HG03439 (cell line): Measurements from ENCODE around the gene P2RX3.
"Not testable (repeated sequence)": the region's sequence is repeated elsewhere in the genome, so short reads cannot be mapped to it uniquely, and the experiment has no call there.

Source experiments
- ATAC-seq: cut with Tn5 transposase; IDR thresholded peaks from one replicate; pipeline ENCODE4 v1.9.1; 2021; ENCODE audit warnings: mild to moderate bottlenecking, moderate library complexity; ENCODE audit not compliant: unreplicated experiment

The P2RX3 gene

DNA sequence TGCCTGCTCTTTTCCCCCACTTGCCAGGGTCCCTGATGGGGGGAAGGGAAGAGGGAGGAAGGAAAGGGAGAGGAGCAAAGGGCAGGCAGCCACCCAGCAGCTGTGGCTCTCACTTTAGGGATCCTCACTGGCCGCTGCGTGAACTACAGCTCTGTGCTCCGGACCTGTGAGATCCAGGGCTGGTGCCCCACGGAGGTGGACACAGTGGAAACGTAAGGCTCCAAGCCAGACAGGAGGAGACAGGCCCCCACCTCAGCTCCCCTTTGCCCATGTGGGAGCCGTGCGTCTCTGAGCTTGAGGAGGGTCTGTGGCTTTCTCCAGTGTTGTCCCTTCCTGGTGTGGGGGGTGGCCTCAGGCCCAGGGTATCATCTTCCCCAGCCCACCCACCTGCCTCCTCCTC is 9.9 kb downstream of the P2RX3 start:
- no peak for ATAC-seq

DNA sequence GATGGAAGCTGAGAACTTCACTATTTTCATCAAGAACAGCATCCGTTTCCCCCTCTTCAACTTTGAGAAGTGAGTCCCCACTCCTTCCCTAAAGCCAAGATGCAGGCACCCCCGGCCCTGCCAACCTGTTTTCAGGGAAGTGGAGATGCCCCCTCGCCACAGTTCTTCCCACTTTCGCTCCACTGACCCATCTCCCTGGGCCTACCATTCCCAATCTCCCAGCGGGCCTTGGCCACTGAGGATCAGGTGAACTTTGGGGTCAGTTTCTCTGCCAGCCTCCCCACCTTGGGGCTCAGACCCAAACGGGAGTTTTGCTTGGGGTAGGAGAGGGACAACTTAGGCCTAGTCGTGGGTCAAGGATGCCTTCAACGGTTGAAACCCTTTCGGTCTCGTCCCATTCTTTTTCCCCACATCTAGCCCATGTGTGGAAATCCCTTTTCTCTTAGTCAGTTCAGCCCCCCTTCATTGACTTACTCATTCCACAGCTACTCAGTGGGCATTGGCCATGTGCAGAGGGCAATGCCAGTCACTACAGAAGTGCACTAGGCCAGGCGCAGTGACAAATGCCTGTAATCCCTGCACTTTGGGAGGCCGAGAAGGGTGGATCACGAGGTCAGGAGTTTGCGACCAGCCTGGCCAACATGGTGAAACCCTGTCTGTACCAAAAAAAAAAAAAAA is 10.6 kb downstream of the P2RX3 start:
- ATAC-seq = no peak

DNA sequence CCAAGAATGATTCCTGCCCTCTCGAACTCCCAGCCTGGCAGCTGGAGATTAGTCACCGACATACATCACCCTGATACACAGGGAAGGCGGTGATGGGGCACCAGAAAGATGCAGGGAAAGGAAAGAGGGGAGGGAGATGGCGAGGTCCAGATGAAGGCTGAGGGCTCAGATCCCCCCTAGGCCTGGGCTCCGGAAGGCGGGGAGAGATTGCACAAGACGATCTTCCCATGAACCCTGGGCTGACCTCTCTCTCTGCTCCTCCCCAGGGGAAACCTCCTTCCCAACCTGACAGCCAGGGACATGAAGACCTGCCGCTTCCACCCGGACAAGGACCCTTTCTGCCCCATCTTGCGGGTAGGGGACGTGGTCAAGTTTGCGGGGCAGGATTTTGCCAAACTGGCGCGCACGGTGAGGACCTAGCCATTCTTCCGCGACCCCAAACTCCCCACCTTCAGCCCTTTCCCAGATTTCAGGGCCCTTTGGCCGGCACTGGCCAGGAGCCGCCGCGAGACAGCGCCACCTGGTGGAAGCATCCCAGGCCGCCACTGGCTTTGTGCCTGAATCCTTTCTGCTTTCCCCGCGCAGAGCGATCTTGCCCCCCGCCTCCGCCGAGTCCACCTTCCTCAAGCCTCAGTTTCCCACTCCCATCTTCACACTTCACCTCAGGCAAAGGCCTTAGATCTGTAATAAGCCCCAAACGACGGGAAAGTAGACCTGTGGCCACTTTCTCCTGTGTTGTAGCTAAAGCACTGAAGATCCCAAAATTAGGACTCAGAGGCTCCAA is 11.5 kb downstream of the P2RX3 start:
- no peak for ATAC-seq

DNA sequence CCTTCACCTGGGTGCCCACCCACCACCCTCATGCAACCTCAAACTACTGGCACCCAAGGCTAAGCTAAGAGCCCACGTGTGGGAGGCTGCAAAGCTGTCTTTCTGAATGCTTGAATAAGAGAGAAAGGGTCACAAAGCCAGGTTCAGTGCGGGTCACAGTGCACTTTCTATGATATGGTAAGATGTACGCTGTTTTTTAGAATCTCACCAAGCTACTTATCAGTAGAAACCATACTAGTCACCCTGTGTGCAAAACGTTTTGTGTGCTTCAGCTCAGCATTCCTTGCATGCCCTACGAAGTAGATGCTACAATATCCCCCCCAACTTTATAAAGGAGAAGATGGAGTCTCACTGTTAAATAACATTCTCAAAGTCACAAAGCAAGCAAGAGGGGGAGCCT is 14.9 kb downstream of the P2RX3 start:
- ATAC-seq = no peak

DNA sequence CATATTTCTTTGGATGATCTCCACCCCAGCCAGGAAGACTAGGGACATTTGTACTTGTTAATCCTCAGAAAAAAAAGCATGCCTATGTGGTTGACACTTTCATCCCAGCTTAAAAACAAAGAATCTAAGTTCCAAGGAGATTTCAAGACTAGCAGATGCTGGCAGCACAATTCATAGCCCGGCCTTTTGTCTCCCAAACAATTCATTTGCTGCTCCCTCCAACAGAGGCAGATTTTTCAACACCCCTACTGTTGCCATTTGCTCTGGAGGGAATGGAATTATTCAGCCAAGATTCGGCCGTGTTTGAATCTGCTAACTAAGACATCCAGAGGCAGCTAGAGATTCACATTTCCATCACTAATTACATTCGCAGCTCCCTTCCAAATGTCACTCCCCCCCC is 15.3 kb downstream of the P2RX3 start:
- ATAC-seq = no peak

DNA sequence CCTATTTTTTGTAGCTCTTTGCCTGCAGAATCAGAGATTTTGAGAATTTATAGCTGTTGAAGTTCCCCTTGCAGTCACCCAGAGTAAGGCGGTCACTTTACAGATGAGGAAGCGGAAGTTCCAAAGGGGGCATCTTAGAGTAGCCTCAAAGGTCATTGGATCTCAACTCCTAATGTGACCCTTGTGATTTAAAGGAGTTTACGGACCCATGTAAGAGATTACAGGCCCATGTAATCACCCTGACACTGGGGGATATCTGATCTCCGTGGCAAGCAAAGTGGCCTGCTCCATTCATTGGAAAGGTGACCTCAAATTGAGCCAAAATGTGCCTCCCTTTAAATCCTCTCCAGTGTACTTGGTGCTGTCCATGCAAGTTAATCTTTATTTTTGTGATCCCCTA is 15.7 kb downstream of the P2RX3 start:
- ATAC-seq = no peak

DNA sequence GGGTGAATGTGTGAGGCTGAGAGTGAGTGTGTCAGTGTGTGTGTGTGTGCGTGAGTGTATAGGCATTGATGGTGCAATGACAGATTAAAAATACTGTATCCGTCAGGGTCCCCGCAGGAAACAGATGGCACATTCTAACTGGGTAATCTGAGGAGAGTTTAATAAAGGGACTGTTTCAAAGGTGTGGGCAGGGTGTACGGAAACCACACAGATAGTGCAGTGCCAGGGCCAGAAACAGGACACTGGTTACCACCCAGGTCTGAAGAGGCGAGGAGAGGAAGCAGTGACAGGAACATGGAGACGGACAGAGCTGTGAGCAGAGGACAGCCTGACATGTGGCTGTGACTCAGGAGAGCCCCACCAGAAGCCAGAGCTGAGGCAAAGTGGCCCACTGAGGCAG is 16.5 kb downstream of the P2RX3 start:
- ATAC-seq = no peak

DNA sequence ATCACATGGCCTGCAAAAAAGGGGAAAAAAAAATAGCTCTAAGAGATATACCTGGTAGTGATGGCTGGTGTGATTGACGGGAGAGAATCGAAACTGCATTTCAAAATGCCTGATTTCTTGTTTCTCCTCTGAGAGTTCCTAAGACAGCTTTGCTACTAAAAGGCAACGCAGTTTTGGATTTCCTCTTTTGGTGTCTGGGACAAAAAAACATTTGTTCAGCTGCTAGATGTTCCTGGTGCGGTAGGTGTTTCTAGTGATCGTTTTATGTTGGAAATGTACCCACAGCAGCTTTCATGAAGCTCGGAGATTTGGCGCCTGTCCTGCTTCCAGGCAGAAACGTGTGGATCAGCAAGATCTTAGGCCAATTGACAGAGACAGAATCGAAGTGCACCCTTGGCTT is 18.1 kb downstream of the P2RX3 start:
- ATAC-seq = no peak

DNA sequence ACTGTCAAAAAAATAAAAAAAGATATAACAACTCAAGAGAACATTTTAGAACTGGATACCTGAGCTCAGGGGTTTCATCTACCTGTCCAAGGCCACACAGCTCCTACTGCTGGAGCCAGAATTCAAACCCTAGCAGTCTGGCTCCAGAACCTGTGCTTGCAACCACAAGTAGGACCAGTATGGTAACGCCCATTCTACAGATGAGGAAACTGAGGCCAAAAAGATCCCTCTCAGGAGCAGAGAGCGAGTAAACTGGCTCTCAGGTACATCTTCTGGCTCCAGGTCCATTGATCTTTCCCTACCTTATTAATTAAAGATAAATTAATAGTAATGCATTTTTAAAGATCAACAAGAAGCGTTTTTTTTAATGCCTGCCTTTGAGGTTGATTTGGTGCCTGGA is 19.2 kb downstream of the P2RX3 start:
- ATAC-seq = no peak

DNA sequence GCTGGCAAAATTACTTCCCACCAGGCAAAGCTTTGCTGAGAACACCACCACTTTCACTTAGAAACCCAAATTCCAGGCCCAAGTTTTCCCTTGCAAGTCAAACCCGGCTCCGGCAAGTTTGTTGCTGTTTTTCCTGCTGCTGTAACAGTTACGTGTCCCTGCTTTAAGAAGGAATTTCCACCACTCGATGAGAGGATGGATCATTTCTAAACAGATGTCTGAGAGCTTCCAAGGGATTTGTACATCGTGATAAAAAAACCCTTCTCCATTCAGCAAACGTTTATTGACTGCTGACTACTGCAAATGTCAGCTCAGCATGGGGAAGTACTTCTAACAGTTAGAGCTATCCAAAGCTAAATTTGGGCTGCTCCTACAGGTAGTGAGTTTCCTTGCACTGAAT is 19.7 kb downstream of the P2RX3 start:
- no peak for ATAC-seq

DNA sequence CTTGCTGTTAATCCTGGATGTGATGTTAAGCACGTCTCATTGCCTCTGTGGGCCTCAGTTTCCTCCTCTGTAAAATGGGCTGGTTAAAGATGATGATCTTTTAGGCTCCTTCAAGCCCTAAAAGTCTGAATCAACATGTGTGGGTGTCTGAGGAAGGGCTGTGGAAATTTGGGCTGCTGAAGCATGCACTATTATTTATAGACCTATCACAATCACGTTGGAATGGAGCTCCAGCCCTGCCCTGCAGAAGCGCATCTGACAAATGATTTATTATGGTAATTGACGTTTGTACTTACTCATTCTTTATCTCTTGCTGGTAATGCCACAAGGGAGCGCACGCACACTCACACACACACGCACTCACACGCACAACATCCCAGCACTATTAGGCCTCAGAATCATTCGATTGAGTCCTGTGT is 20.4 kb downstream of the P2RX3 start:
- ATAC-seq = no peak

DNA sequence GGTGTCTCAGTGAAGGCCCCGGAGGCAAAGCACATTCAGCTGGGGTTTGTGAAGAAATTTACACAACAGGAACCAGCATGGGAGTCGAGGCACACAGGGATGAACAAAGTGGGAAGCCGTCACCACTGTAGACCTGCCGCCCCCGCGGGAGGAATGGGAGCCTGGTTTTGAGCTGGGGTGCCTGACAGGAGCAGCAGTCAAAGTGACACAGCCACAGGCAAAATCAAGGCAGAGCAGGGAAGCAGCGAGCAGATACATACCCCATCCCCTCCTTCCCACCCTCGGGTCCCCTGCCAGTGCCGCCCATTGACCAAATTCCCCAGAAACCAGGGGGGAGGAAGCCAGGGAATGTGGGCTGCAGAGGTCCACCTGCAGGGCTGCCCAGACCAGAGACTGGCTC is 20.8 kb downstream of the P2RX3 start:
- ATAC-seq = no peak

DNA sequence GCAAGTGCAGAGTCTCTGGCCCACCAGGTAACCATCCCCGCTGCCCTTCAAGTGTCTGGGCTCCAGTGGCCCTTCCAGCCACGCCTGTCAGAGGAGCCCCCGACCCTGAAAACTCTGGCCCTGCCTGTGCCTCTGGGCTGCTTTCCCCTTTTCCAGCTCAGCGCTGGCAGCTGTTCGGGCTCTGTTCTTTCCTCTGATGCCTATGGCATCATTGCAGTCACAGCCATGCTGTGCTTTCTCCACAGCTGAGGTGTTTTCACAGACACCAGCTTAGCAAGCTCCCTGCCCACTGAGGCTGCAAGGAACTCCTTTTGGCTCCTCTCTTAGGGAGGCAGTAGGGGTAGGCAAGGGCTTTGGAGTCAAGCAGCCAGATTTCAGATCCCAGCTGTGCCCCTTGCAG is 21.2 kb downstream of the P2RX3 start:
- ATAC-seq = no peak

DNA sequence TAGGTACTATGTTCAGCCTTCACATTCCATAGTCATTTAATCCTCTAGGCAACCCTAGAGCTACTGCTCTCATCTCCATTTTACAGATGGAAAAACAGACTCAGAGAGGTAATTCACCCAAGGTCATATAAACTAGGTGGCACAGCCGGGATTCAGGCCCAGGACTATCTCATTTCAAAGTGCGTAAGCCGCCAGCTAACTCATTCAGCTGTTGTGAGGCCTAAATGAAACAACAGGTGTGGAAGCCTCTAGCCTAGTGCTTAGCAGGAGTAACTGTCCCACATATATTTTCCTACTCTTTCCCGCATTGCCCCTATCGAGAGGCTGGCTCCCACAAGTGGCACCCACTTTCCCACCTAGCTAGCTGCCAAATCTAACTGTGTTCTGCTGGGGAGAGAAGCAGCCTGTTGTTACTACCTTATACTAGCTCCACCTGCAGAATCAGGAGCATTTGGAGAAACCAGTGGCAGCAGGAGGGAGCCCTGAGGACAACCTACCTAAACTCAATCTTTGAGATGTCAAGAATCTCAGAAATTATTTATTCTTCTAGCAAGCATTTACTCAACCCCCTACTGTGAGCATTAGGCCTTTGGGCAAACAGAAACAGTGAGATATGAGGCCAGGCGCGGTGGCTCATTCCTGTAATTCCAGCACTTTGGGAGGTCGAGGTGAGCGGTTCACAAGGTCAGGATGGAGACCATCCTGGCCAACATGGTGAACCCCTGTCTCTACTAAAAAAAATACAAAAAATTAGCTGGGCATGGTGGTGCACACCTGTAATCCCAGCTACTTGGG is 21.9 kb downstream of the P2RX3 start:
- no peak for ATAC-seq

DNA sequence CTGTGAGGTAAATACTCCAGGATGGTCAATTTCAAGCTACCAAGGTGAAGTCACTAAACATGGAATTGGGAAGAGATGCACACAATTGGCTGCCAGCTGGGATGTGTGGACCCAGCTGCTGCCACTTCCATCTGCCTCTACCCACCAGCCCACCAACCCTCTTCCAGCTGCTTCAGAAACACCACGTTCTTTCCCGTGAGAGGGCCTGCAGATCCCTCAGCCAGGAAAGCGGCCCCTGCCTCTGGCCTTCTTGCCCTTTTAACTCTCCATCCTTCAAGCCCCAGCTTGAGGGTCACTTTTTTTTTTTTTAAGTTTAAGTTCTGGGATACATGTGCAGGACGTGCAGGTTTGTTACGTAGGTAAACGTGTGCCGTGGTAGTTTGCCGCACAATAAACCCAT is 22.8 kb downstream of the P2RX3 start:
- no peak for ATAC-seq

DNA sequence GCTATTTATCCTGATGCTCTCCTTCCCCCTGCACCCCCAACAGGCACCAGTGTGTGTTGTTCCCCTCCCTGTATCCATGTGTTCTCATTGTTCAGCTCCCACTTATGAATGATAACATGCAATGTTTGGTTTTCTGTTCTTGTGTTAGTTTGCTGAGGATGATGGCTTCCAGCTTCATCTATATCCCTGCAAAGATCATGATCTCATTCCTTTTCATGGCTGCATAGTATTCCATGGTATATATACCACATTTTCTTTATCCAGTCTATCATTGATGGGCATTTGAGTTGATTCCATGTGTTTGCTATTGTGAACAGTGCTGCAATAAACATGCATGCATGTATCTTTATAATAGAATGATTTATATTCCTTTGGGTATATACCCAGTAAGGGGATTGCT is 23.3 kb downstream of the P2RX3 start:
- not testable (repeated sequence) for ATAC-seq

DNA sequence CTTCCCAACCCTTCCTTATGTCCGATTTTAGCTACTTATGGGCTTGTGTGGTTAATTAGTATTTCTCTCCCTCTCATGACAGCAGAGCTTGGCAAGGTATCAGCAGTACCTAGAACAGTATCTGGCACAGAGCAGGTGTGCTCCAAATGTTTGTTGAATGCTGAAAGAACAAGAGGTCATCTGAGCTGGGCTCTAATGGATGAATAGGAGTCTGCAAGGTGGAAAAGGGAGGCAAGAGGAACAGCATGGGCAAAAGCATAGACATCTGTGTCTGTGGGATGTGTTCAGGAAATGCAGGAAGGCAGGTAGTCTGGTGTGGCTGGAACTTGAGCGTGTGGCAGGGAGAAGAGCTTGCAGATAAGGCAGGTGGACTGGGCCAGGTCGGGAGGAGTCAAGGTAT is 23.8 kb downstream of the P2RX3 start:
- ATAC-seq = no peak

DNA sequence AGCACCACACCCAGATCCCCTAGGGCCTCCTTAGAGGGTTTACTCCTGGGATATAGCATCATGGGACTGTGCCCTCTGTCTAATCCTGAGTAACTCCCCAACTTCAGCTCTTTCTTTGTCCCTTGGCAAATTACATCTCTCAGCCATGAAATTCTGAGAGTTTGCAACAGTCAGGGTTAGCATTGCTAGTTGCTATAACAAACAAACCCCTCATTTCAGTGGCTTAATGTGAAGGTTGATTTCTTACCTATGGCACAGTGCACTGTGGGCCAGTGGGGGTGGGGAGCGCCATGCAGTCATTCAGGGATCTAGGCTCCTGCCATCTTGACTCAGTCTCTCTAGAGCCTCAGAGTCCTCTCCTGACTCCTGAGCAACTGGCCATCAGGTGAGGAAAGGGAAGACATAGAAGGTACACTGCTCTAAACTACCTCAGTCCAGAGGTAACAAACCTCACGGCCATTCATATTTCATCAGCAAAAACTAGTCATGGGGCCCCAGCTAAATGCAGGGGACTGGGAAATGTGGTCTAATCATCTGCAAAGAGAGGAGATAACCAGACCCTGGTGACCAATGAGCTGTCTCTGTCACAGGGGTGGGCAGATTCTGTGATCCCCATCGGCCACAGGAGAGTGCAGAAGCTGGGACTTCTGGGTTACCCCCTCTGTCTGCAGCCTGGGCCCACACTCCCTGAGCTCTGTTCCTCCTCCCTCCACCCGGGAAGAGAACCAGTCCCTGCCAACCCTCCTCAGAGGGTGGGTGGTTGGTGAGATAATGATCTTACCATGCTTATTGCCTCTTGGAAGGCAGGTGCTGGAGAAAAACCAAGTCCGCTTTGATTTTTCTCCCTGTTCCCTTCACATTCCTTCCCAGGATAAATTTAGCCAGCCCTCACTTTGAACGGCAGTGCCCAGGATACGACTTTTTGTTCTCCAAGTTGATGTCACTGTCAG is 25.3 kb downstream of the P2RX3 start:
- ATAC-seq = no peak

DNA sequence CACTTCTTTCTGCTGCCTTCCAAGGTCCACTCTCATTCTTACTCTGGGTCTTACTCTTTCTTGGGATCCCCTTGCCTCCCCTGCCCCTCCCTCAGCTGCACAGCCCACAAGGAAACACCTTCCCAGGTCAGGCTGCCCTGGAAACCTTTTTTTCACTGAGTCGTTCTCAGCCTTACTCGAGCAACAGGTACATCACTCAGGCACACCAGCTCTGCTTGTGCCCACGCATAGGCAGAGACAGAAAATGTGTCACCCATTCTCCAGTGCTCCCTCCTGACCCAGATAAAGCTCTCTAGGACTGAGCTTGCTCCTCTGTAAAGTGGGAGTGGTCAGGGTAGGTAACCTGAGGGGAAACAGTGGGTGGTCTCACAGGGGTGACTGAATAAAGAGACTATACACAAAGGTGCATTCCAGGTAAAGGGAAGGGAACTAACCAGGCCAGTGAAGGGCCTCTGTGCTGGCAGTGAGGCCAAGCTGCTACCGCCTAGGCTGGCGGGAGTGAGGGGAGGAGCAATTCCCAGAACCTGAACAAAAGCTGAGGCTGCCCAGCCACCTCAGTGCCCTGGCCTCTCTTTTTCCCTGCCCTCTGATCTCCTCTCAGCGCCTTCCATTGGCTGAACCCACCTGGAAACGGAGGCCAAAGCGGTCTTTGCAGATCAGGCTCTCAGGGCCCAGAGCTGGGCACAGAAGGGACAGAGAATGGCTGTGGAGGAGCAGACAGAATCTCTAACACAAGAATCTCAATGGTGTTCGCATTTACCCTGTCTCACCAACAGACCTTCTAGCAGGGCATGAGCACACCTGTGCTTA is 26.9 kb downstream of the P2RX3 start:
- no peak for ATAC-seq
